ENCODE data around the gene C19orf81.

The C19orf81 gene

GRCh38 chr19:50686310-50687032, 37.2 kb downstream of the C19orf81 start:
- no peak for TF ChIP-seq CTCF (IDR thresholded peaks at IDR 0.05; ENCODE audit: control insufficient read depth, insufficient read depth, low read depth, low read length, missing control alignments)
- no peak overlapping the region for H3K4me3 ChIP-seq (ENCODE audit: control insufficient read depth, low read depth, low read length)
- DNase-seq (ENCODE audit: low read depth), result no peak

DNA sequence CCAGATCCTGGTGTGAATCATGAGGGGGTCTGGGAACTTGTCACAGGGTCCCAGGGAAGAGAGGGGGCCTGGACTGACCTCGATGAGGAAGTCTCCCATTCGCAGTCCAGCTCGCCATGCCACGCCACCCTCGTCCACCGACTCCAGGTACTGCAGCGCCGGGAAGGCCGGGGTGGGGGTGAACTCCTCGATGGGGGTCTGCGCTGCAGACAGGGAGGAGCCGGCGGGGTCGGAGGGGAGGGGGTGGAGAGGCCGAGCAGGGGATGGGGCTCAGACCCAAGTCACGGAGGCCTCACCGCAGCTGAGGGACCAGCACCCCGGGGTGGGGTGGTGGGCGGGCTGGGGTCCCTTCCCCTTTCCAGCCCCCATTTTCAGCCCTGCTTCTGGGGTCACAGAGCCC, 39.5 kb downstream of the C19orf81 start:
- no peak for TF ChIP-seq CTCF (IDR thresholded peaks at IDR 0.05; ENCODE audit: control insufficient read depth, insufficient read depth, low read depth, low read length, missing control alignments)
- H3K4me3 ChIP-seq (ENCODE audit: control insufficient read depth, low read depth, low read length), result no peak overlapping the region
- DNase-seq (ENCODE audit: low read depth), result no peak

DNA sequence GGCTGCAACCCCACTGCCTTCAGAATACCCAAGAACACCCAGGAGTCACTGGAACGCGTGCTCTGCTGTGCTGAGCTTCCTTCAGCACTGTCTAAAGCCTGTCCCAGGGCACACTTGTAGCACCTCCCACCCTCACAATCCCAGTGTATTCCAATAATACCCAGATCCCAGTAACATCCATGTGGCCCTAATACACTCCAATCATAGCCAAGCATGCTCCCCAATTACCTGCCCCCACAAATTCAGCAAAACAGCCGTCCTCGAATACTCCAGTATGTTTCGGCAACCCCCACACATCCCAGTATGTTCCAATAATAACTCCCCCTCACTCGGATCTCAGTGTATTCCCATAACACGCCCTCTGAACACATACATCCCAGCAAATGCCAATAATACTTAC, 41.2 kb downstream of the C19orf81 start:
- no peak overlapping the region for H3K4me3 ChIP-seq (ENCODE audit: control insufficient read depth, low read depth, low read length)
- no peak for TF ChIP-seq CTCF (IDR thresholded peaks at IDR 0.05; ENCODE audit: control insufficient read depth, insufficient read depth, low read depth, low read length, missing control alignments)
- no peak for DNase-seq (ENCODE audit: low read depth)

GRCh38 chr19:50693064-50693975, 44.1 kb downstream of the C19orf81 start:
- no peak overlapping the region for H3K4me3 ChIP-seq (ENCODE audit: control insufficient read depth, low read depth, low read length)
- TF ChIP-seq CTCF (IDR thresholded peaks at IDR 0.05; ENCODE audit: control insufficient read depth, insufficient read depth, low read depth, low read length, missing control alignments), result no peak
- DNase-seq (ENCODE audit: low read depth), result no peak

DNA sequence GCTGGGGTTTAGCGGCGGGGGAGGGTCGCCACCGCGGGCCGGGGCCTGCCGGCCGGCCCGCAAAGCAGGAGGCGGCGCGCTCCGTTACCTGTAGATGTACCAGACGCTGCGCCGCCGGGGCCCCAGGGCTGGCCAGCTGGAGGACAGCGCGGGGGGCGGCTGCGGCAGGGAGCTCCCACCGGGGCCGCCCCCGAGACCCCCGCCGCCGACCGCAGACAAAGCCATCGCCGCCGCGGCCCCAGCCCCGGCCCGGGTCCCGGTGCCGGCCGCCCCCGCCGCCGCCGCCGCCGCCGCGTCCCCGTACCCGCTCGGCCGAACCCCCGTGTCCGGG, 45.5 kb downstream of the C19orf81 start:
- H3K4me3 ChIP-seq (ENCODE audit: control insufficient read depth, low read depth, low read length), result no peak overlapping the region
- no peak for TF ChIP-seq CTCF (IDR thresholded peaks at IDR 0.05; ENCODE audit: control insufficient read depth, insufficient read depth, low read depth, low read length, missing control alignments)
- no peak for DNase-seq (ENCODE audit: low read depth)

DNA sequence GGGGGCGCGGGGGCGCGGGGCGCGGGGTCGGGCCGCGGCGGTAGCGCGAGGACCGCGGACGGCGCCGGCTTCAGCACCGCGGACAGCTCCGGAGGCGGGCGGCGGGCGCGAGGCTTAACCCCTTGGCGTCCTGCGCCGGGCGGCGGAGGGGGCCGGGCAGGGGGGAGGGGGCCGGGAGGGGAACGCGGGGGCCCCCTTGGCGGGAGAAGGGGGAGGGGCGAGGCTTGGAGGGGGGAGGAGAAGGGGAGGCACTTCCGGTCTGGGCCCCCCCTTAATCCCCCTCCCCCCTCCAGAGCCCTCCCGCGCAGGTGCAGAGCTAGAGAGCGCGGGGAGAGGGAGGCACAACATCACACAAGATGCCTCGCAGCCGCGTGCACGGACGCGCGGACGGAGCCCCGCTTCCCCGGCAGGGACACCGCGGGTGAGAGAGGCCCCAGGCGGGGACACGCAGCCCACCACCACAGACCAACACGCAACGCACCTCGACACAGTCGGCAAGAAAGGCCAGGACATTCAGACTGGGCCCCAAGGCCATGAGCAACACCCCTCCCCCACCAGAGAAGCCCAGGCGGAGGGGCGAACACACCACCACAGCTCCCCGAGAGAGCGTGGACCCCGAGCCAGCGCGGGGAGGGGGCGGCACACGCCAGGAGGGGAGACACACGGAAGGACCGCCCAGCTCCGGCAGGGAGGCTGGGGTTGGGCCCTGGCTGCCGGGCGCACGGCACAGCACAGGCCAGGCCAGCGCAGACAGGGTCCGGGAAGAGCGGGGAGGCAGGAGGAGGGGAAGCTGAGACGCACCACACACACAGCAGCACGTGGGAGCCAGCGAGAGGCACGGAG, 46.2 kb downstream of the C19orf81 start:
- H3K4me3 ChIP-seq (ENCODE audit: control insufficient read depth, low read depth, low read length), result no peak overlapping the region
- TF ChIP-seq CTCF (IDR thresholded peaks at IDR 0.05; ENCODE audit: control insufficient read depth, insufficient read depth, low read depth, low read length, missing control alignments), result no peak
- DNase-seq (ENCODE audit: low read depth), result no peak
